B cell (primary cell): ENCODE measurements around the gene RAB27A. TPM values are rescaled to one million over a fixed set of nuclear protein-coding genes. Genes with fewer than 3 reads are reported as not detected.

ENCODE experiments used
- ATAC-seq: fragments of 200-7000 bp; cut with Tn5 transposase; one replicate; pipeline ENCODE4 v1.10.0; 2021; ENCODE audit warnings: low read depth, mild to moderate bottlenecking, moderate number of reproducible peaks, moderate library complexity
- CTCF ChIA-PET: fragments of 350-600 bp; sonication (Branson Sonifier 250); formaldehyde crosslinking; loops from one replicate; lab custom pipeline; 2021; ENCODE audit warnings: antibody characterized with exemption, inconsistent platforms; lab: Charles Lee
- POLR2A ChIA-PET: fragments of 350-600 bp; sonication (Branson Sonifier 250); formaldehyde crosslinking; loops from one replicate; lab custom pipeline; 2021; ENCODE audit warnings: antibody characterized with exemption; lab: Charles Lee
- DNase-seq: peaks from one replicate; pipeline ENCODE4 v3.0.0; 2013
- H2AFZ ChIP-seq: 2 replicates; pipeline ENCODE4 v1.6.1; 2012; ENCODE audit warnings: mild to moderate bottlenecking, low read depth, low read length; ENCODE audit not compliant: insufficient read depth, poor library complexity, severe bottlenecking
- H3K27ac ChIP-seq, 2 donors: 1 replicate in 1 of 2; 2 replicates in 1 of 2; pipeline ENCODE4 v1.5.1; 2012 to 2013; ENCODE audit warnings: low read length in 2 of 2, mild to moderate bottlenecking in 2 of 2, moderate library complexity in 1 of 2
- H3K27me3 ChIP-seq, 4 experiments: fragments of 200-600 bp in 1 of 4; sonication (generic) in 1 of 4; replicated peaks in 1 of 4; 1 replicate in 2 of 4; 2 replicates in 2 of 4; pipeline versions ENCODE4 v1.6.1 to v1.7.0; 2013 to 2016; ENCODE audit warnings: low read length in 3 of 4, mild to moderate bottlenecking in 2 of 4, mixed read lengths in 1 of 4, moderate library complexity in 1 of 4; ENCODE audit not compliant: insufficient read depth in 4 of 4, control insufficient read depth in 3 of 4; ENCODE audit errors: control extremely low read depth in 1 of 4
- H3K36me3 ChIP-seq, 2 experiments: replicated peaks in 1 of 2; 1 replicate in 1 of 2; 2 replicates in 1 of 2; pipeline versions ENCODE4 v1.6.1 to v1.7.1; 2013; ENCODE audit warnings: low read length in 1 of 2; ENCODE audit not compliant: insufficient read depth in 2 of 2, control insufficient read depth in 1 of 2; ENCODE audit errors: control extremely low read depth in 1 of 2, extremely low read depth in 1 of 2
- H3K4me1 ChIP-seq, 2 donors: fragments of 200-600 bp in 1 of 2; sonication (generic) in 1 of 2; 1 replicate in 1 of 2; 2 replicates in 1 of 2; pipeline versions ENCODE4 v1.5.1 to v1.6.1; 2013 to 2017; ENCODE audit warnings: low read length in 2 of 2; ENCODE audit not compliant: control insufficient read depth in 2 of 2, insufficient read depth in 2 of 2
- H3K4me2 ChIP-seq: replicated peaks from 2 replicates; pipeline ENCODE3; 2012; ENCODE audit warnings: mild to moderate bottlenecking, low read depth, low read length; ENCODE audit not compliant: poor library complexity, severe bottlenecking
- H3K4me3 ChIP-seq, 5 experiments: fragments of 200-600 bp in 1 of 5; sonication (generic) in 1 of 5; 1 replicate in 3 of 5; 2 replicates in 2 of 5; pipeline versions ENCODE4 v1.5.1 to v1.7.0; 2011 to 2016; ENCODE audit warnings: low read length in 4 of 5, mild to moderate bottlenecking in 4 of 5, low read depth in 2 of 5, control low read depth in 1 of 5, moderate library complexity in 1 of 5; ENCODE audit not compliant: insufficient read depth in 1 of 5; ENCODE audit errors: control extremely low read depth in 1 of 5, extremely low read depth in 1 of 5
- H3K79me2 ChIP-seq: fragments of 200-600 bp; sonication (generic); one replicate; pipeline ENCODE4 v1.6.0; 2016; ENCODE audit warnings: low read length; ENCODE audit not compliant: control insufficient read depth, insufficient read depth
- H3K9ac ChIP-seq: fragments of 200-600 bp; sonication (generic); 2 replicates; pipeline ENCODE4 v1.6.1; 2017; ENCODE audit warnings: mild to moderate bottlenecking, low read length, moderate library complexity
- H3K9me3 ChIP-seq, 3 donors: one replicate each; pipeline versions ENCODE4 v1.6.1 to v1.7.1; 2013; ENCODE audit warnings: low read length in 2 of 3; ENCODE audit not compliant: control insufficient read depth in 2 of 3, insufficient read depth in 1 of 3; ENCODE audit errors: control extremely low read depth in 1 of 3
- H4K20me1 ChIP-seq: 2 replicates; pipeline ENCODE4 v1.6.0; 2012; ENCODE audit warnings: mild to moderate bottlenecking, low read length; ENCODE audit not compliant: insufficient read depth, control insufficient read depth, poor library complexity, severe bottlenecking
- H3K27ac Mint-ChIP-seq: one replicate; pipeline ENCODE4 v1.8.0; 2021; ENCODE audit warnings: mixed read lengths
- H3K27me3 Mint-ChIP-seq: one replicate; pipeline ENCODE4 v1.8.0; 2021; ENCODE audit warnings: mixed read lengths
- H3K4me1 Mint-ChIP-seq: one replicate; pipeline ENCODE4 v1.8.0; 2021; ENCODE audit warnings: mixed read lengths
- H3K4me3 Mint-ChIP-seq: one replicate; pipeline ENCODE4 v1.8.0; 2021; ENCODE audit warnings: mixed read lengths
- H3K9me3 Mint-ChIP-seq: one replicate; pipeline ENCODE4 v1.8.0; 2022; ENCODE audit warnings: mixed read lengths; ENCODE audit not compliant: insufficient read depth
- CTCF ChIP-seq: fragments of 200-600 bp; IDR thresholded peaks from one replicate; pipeline ENCODE4 v1.8.0; 2022; ENCODE audit warnings: antibody characterized with exemption, mild to moderate bottlenecking
- EZH2 ChIP-seq: IDR thresholded peaks from 2 replicates; pipeline ENCODE4 v1.6.1; 2012; ENCODE audit warnings: borderline replicate concordance, low read depth, mild to moderate bottlenecking, moderate library complexity, low read length; ENCODE audit not compliant: insufficient read depth, poor library complexity, severe bottlenecking
- WGBS: methylation state at CpG from one replicate; pipeline ENCODE4 v1.1.5; 2013; ENCODE audit warnings: missing lambda C conversion rate; ENCODE audit not compliant: insufficient coverage; 5-methylcytosine and 5-hydroxymethylcytosine counted together
- intact Hi-C: fragments of 100-400 bp; cut with micrococcal nuclease; formaldehyde crosslinking; loops from one replicate; pipeline ENCODE4 v1.10.0; 2022
- polyA plus RNA-seq: library from polyadenylated mRNA; depleted of rRNA; stranded (reverse); fragments of >200 nt; gene quantifications from 2 replicates; pipeline ENCODE4 v1.2.3, GENCODE V29; 2012
- total RNA-seq, 2 donors: library from RNA; stranded (reverse); fragments of 120-200 nt in 1 of 2; gene quantifications; 1 replicate in 1 of 2; 2 replicates in 1 of 2; pipeline versions ENCODE4 v1.2.3 to v1.2.4, GENCODE V29; 2013 to 2022

Gene RAB27A
- total and polyA plus RNA-seq, 2 donors (not counting 1 experiment from before 2014, with no cell fraction given) = 7.2 to 19.0 TPM

GRCh38 chr15:55248895-55249294 is 40.7 kb downstream of the RAB27A start:
- WGBS = 50% methylated on average over 1 of the region's 1 CpG
- Mint-ChIP-seq H3K4me3 (no peak overlapping the region), H3K4me1 (peaks cover 25% of the 10 kb centered on the region), H3K9me3 (peaks cover 3% of the 10 kb centered on the region), H3K27ac (no peak overlapping the region), H3K27me3 (no peaks in the 10 kb centered on the region)
- POLR2A ChIA-PET = no interaction called here
- CTCF ChIA-PET = interaction anchor here (0.7 to 1.1 kb wide), 3 partner anchors 17 to 39 kb away, joined by 3 to 5 read pairs (median 3); no protein-coding TSS in a partner anchor
- Histone ChIP-seq H3K9ac (no peak overlapping the region), H4K20me1 (no peaks in the 10 kb centered on the region), H2AFZ (no peak overlapping the region), H3K9me3 (no peaks in the 10 kb centered on the region), H3K4me2 (no peak overlapping the region), H3K4me3 (no peak overlapping the region), H3K27me3 (no peaks in the 10 kb centered on the region), H3K79me2 (peaks cover 80% of the 10 kb centered on the region), H3K27ac (no peak overlapping the region), H3K36me3 (peaks cover 0 to 6% of the 10 kb centered on the region in 2 experiments), H3K4me1 (peaks cover 9 to 11% of the 10 kb centered on the region in 2 donors)
- DNase-seq = no peak
- intact Hi-C loops = no loop called here
- TF ChIP-seq EZH2 (no peak), CTCF (no peak)
- ATAC-seq = no peak

- no peaks in the 10 kb centered on the region for H4K20me1 ChIP-seq
- H3K27ac Mint-ChIP-seq = no peak overlapping the region
- no peak overlapping the region for H3K4me3 ChIP-seq
- H3K9me3 Mint-ChIP-seq = peaks cover 3% of the 10 kb centered on the region
- no peak overlapping the region for H3K27ac ChIP-seq
- TF ChIP-seq CTCF (no peak), EZH2 (no peak)
- no peaks in the 10 kb centered on the region for H3K9me3 ChIP-seq
- no peak overlapping the region for H3K9ac ChIP-seq
- CTCF ChIA-PET = no interaction called here
- peaks cover 23% of the 10 kb centered on the region for H3K4me1 Mint-ChIP-seq
- ATAC-seq (no peak), DNase-seq (no peak)
- peaks cover 9 to 11% of the 10 kb centered on the region in 2 donors for H3K4me1 ChIP-seq
- H3K4me3 Mint-ChIP-seq = no peak overlapping the region
- no peaks in the 10 kb centered on the region for H3K27me3 ChIP-seq
- POLR2A ChIA-PET = no interaction called here
- peaks cover 0 to 6% of the 10 kb centered on the region in 2 experiments for H3K36me3 ChIP-seq
- intact Hi-C loops = no loop called here
- H2AFZ ChIP-seq = no peak overlapping the region
- 96% methylated on average over 5 of the region's 7 CpGs for WGBS
- H3K4me2 ChIP-seq = no peak overlapping the region
- no peaks in the 10 kb centered on the region for H3K27me3 Mint-ChIP-seq
- peaks cover 77% of the 10 kb centered on the region for H3K79me2 ChIP-seq
Observed at GRCh38 chr15:55247766-55248427, 41.7 kb downstream of the RAB27A start.
